HepG2 (cell line): Measurements from ENCODE around the gene RASSF4. TPM values are rescaled to one million over a fixed set of nuclear protein-coding genes. Genes with fewer than 3 reads are reported as not detected.

Source experiments
- DPF2 ChIP-seq: sonication (generic); formaldehyde crosslinking; IDR thresholded peaks from 2 replicates; pipeline ENCODE4 v1.4.0; 2020; ENCODE audit warnings: mild to moderate bottlenecking, low read depth, missing genetic modification reagents, borderline replicate concordance
- KDM2A ChIP-seq: sonication (generic); formaldehyde crosslinking; IDR thresholded peaks from 2 replicates; pipeline ENCODE4 v1.4.0; 2020; ENCODE audit warnings: low read depth, missing genetic modification reagents, borderline replicate concordance
- NCOA2 ChIP-seq: sonication (generic); formaldehyde crosslinking; IDR thresholded peaks from 2 replicates; pipeline ENCODE4 v1.8.0; 2022; ENCODE audit warnings: inconsistent platforms
- SP5 ChIP-seq: IDR thresholded peaks from 2 replicates; pipeline ENCODE4 v1.6.1; 2016; ENCODE audit warnings: low read depth, borderline replicate concordance
- YY1 ChIP-seq: IDR thresholded peaks from 2 replicates; pipeline ENCODE4 v1.6.1; 2011; ENCODE audit warnings: low read length, low read depth, moderate library complexity, mild to moderate bottlenecking; ENCODE audit not compliant: insufficient read depth, insufficient replicate concordance
- ZBTB21 ChIP-seq: sonication (generic); formaldehyde crosslinking; IDR thresholded peaks from 2 replicates; pipeline ENCODE4 v1.4.0; 2020; ENCODE audit warnings: missing genetic modification reagents
- ZBTB49 ChIP-seq: sonication (generic); formaldehyde crosslinking; IDR thresholded peaks from 2 replicates; pipeline ENCODE4 v1.4.0; 2020; ENCODE audit warnings: missing genetic modification reagents, borderline replicate concordance
- ZFP36 ChIP-seq: fragments of 150-350 bp; IDR thresholded peaks from 2 replicates; pipeline ENCODE4 v1.6.1; 2018; ENCODE audit warnings: borderline replicate concordance, low read length, low read depth; ENCODE audit not compliant: partially characterized antibody
- ZNF101 ChIP-seq: sonication (generic); formaldehyde crosslinking; IDR thresholded peaks from 2 replicates; pipeline ENCODE4 v1.4.0; 2020; ENCODE audit warnings: mild to moderate bottlenecking, low read depth, missing genetic modification reagents, borderline replicate concordance
- ZNF280B ChIP-seq: sonication (generic); formaldehyde crosslinking; IDR thresholded peaks from 2 replicates; pipeline ENCODE4 v1.5.0; 2020; ENCODE audit warnings: missing genetic modification reagents, mild to moderate bottlenecking, borderline replicate concordance
- ZNF549 ChIP-seq: sonication (generic); formaldehyde crosslinking; IDR thresholded peaks from 2 replicates; pipeline ENCODE4 v1.5.0; 2020; ENCODE audit warnings: missing genetic modification reagents
- ZNF563 ChIP-seq: sonication (generic); formaldehyde crosslinking; IDR thresholded peaks from 2 replicates; pipeline ENCODE4 v1.8.0; 2022; ENCODE audit warnings: mild to moderate bottlenecking, moderate library complexity, missing genetic modification reagents
- ZNF704 ChIP-seq: sonication (generic); formaldehyde crosslinking; IDR thresholded peaks from 2 replicates; pipeline ENCODE4 v1.8.1; 2023; ENCODE audit warnings: mild to moderate bottlenecking, inconsistent platforms, moderate library complexity, missing genetic modification reagents, borderline replicate concordance
- polyA plus RNA-seq, 8 experiments: library from polyadenylated mRNA; depleted of rRNA in 3 of 8; stranded (reverse) in 7 of 8; unstranded in 1 of 8; fragments of >200 nt; fragmentation: Illumina TruSeq in 4 of 8; extraction: Trizol in 4 of 8; gene quantifications; 2 replicates each; pipeline versions ENCODE4 v1.2.1 to v1.2.3, GENCODE V29; 2011 to 2016; ENCODE audit warnings: low read depth in 4 of 8, missing spikeins in 1 of 8, mixed read lengths in 1 of 8; ENCODE audit not compliant: insufficient read depth in 1 of 8
- total RNA-seq, 5 experiments: library from RNA; depleted of rRNA; stranded (reverse); fragments of >200 nt; fragmentation: Illumina TruSeq; extraction: Trizol; gene quantifications; 2 replicates each; pipeline ENCODE4 v1.2.3, GENCODE V29; 2016; ENCODE audit warnings: low read depth in 1 of 5
- TF ChIP-seq, protein P1 (sequence below): sonication (generic); formaldehyde crosslinking; IDR thresholded peaks from 2 replicates; pipeline ENCODE4 v1.5.0; 2020; ENCODE audit warnings: mild to moderate bottlenecking, missing genetic modification reagents
- TF ChIP-seq, protein P2 (sequence below): sonication (generic); formaldehyde crosslinking; IDR thresholded peaks from 2 replicates; pipeline ENCODE4 v1.8.1; 2023; ENCODE audit warnings: missing genetic modification reagents, mild to moderate bottlenecking, borderline replicate concordance
- TF ChIP-seq, protein P3 (sequence below): sonication (generic); formaldehyde crosslinking; IDR thresholded peaks from 2 replicates; pipeline ENCODE4 v1.9.0; 2021; ENCODE audit warnings: missing genetic modification reagents, mild to moderate bottlenecking, borderline replicate concordance

Gene RASSF4
- total and polyA plus RNA-seq, 2 of the 13 experiments (the other 11 are each of a cell fraction or from before 2014, with no cell fraction given) = 34.0 to 51.7 TPM

GRCh38 chr10:44935201-44935965, 24.2 kb upstream of the RASSF4 start (continued):
- no peak for TF ChIP-seq ZNF549 (CRISPR knock-in tag)
- TF ChIP-seq ZNF563 (CRISPR knock-in tag) = peak; percentile 96
- TF ChIP-seq DPF2 (CRISPR knock-in tag) = peak; percentile 68; the same call in 1 of the 2 replicates
- TF ChIP-seq NCOA2 (CRISPR knock-in tag) = peak; percentile 83
- TF ChIP-seq KDM2A (CRISPR knock-in tag) = peak; percentile 64; the same call in 1 of the 2 replicates
- TF ChIP-seq ZBTB49 (CRISPR knock-in tag) = no peak
- no peak for TF ChIP-seq ZNF101 (CRISPR knock-in tag)
- peak; percentile 49 for TF ChIP-seq YY1
- no peak for TF ChIP-seq ZNF704 (CRISPR knock-in tag)
- no peak for TF ChIP-seq ZFP36
- TF ChIP-seq, protein P1, sequence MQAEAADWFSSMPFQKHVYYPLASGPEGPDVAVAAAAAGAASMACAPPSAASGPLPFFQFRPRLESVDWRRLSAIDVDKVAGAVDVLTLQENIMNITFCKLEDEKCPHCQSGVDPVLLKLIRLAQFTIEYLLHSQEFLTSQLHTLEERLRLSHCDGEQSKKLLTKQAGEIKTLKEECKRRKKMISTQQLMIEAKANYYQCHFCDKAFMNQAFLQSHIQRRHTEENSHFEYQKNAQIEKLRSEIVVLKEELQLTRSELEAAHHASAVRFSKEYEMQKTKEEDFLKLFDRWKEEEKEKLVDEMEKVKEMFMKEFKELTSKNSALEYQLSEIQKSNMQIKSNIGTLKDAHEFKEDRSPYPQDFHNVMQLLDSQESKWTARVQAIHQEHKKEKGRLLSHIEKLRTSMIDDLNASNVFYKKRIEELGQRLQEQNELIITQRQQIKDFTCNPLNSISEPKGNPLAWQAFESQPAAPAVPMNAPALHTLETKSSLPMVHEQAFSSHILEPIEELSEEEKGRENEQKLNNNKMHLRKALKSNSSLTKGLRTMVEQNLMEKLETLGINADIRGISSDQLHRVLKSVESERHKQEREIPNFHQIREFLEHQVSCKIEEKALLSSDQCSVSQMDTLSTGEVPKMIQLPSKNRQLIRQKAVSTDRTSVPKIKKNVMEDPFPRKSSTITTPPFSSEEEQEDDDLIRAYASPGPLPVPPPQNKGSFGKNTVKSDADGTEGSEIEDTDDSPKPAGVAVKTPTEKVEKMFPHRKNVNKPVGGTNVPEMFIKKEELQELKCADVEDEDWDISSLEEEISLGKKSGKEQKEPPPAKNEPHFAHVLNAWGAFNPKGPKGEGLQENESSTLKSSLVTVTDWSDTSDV = peak; percentile 91
- peak; percentile 81; the same call in 1 of the 2 replicates for TF ChIP-seq ZNF280B (CRISPR knock-in tag)
- 0 out of 2 replicates have a peak, but pooled peaks have one; percentile 32 for TF ChIP-seq ZBTB21 (CRISPR knock-in tag)
- TF ChIP-seq, protein P2, sequence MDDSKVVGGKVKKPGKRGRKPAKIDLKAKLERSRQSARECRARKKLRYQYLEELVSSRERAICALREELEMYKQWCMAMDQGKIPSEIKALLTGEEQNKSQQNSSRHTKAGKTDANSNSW (CRISPR knock-in tag) = no peak
- 0 out of 2 replicates have a peak, but pooled peaks have one; percentile 9 for TF ChIP-seq SP5
- TF ChIP-seq, protein P3, sequence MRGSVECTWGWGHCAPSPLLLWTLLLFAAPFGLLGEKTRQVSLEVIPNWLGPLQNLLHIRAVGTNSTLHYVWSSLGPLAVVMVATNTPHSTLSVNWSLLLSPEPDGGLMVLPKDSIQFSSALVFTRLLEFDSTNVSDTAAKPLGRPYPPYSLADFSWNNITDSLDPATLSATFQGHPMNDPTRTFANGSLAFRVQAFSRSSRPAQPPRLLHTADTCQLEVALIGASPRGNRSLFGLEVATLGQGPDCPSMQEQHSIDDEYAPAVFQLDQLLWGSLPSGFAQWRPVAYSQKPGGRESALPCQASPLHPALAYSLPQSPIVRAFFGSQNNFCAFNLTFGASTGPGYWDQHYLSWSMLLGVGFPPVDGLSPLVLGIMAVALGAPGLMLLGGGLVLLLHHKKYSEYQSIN (CRISPR knock-in tag) = no peak
